ENCODE results near the gene SHROOM4. TPM values are rescaled to one million over a fixed set of nuclear protein-coding genes. Genes with fewer than 3 reads are reported as not detected.

SHROOM4 gene
- total RNA-seq, 1 experiment from 2014 or later: 7.1 TPM

- no peak for ATAC-seq
- no peaks in the 10 kb centered on the region for H3K36me3 Mint-ChIP-seq
- TF ChIP-seq ZNF425 (CRISPR knock-in tag; conservative IDR thresholded peaks at IDR 0.05) (no peak), HMGXB4 (CRISPR knock-in tag; IDR thresholded peaks at IDR 0.05) (no peak), TCF7 (CRISPR knock-in tag; IDR thresholded peaks at IDR 0.05; ENCODE audit: low read depth) (no peak), E2F5 (CRISPR knock-in tag; IDR thresholded peaks at IDR 0.05) (no peak)
- no peak overlapping the region for H3K27ac Mint-ChIP-seq
- H3K27me3 Mint-ChIP-seq (ENCODE audit: low read depth): no peaks in the 10 kb centered on the region
- ChIA-PET POLR2A (no interaction called here), CTCF (interaction anchor here (0.6 kb wide), 1 partner anchor 43 kb away, joined by 3 read pairs; the partner anchor contains the start of gene SHROOM4)
- no peaks in the 10 kb centered on the region for H3K9me3 Mint-ChIP-seq
- peaks cover 36% of the 10 kb centered on the region for H3K4me1 Mint-ChIP-seq
- DNase-seq (ENCODE audit: low spot score): no peak
- H3K4me3 Mint-ChIP-seq: no peak overlapping the region
Observed at GRCh38 chrX:50770702-50771101, 43.3 kb downstream of the SHROOM4 start.

- Mint-ChIP-seq H3K27ac (no peak overlapping the region), H3K27me3 (ENCODE audit: low read depth) (no peaks in the 10 kb centered on the region), H3K4me3 (no peak overlapping the region), H3K36me3 (no peaks in the 10 kb centered on the region), H3K4me1 (peaks cover 28% of the 10 kb centered on the region), H3K9me3 (no peaks in the 10 kb centered on the region)
- POLR2A ChIA-PET: no interaction called here
- CTCF ChIA-PET: no interaction called here
- DNase-seq (ENCODE audit: low spot score) (no peak), ATAC-seq (no peak)
- TF ChIP-seq ZBTB21 (CRISPR knock-in tag; IDR thresholded peaks at IDR 0.05; ENCODE audit: borderline replicate concordance): no peak
- TF ChIP-seq ETV6 (CRISPR knock-in tag; IDR thresholded peaks at IDR 0.05): no peak
- no peak for TF ChIP-seq FOXK1 (CRISPR knock-in tag; IDR thresholded peaks at IDR 0.05)
- no peak for TF ChIP-seq ZNF263 (CRISPR knock-in tag; IDR thresholded peaks at IDR 0.05; ENCODE audit: low read depth)
- TF ChIP-seq TEAD4 (CRISPR knock-in tag; IDR thresholded peaks at IDR 0.05): no peak
- TF ChIP-seq CTCF (IDR thresholded peaks at IDR 0.05): no peak
- no peak for TF ChIP-seq ERG (CRISPR knock-in tag; IDR thresholded peaks at IDR 0.05)
- no peak for TF ChIP-seq JAZF1 (CRISPR knock-in tag; IDR thresholded peaks at IDR 0.05)
- TF ChIP-seq PREB (CRISPR knock-in tag; IDR thresholded peaks at IDR 0.05; ENCODE audit: borderline replicate concordance): no peak
- no peak for TF ChIP-seq ZMAT4 (CRISPR knock-in tag; IDR thresholded peaks at IDR 0.05)
- no peak for TF ChIP-seq NR2C2 (CRISPR knock-in tag; IDR thresholded peaks at IDR 0.05)
- no peak for TF ChIP-seq ZNF671 (CRISPR knock-in tag; IDR thresholded peaks at IDR 0.05)
- no peak for TF ChIP-seq SP1 (CRISPR knock-in tag; conservative IDR thresholded peaks at IDR 0.05)
- TF ChIP-seq TP53 (CRISPR knock-in tag; IDR thresholded peaks at IDR 0.05): no peak
- TF ChIP-seq CDX4 (CRISPR knock-in tag; IDR thresholded peaks at IDR 0.05; ENCODE audit: borderline replicate concordance): no peak
- no peak for TF ChIP-seq ATF3 (CRISPR knock-in tag; conservative IDR thresholded peaks at IDR 0.05)
- TF ChIP-seq NFATC4 (CRISPR knock-in tag; IDR thresholded peaks at IDR 0.05): no peak
Observed at GRCh38 chrX:50769389-50770063, 44.5 kb downstream of the SHROOM4 start.

Data from WTC11 (cell line).